GM12891 (cell line): ENCODE results near the gene APOC4.

ENCODE experiments used
- DNase-seq: peaks from one replicate; pipeline ENCODE4 v3.0.0; 2011; ENCODE audit warnings: low spot score; ENCODE audit not compliant: insufficient read length
- FAIRE-seq: peaks from 2 replicates; lab custom pipeline; 2011; peaks lifted over from hg19 to GRCh38; lab: Jason Lieb, UNC
- PAX5 ChIP-seq: IDR thresholded peaks from 2 replicates; pipeline ENCODE4 v1.6.1; 2011; ENCODE audit warnings: low read length, moderate library complexity, mild to moderate bottlenecking; ENCODE audit not compliant: insufficient read depth, severe bottlenecking
- POLR2A ChIP-seq: IDR thresholded peaks from 2 replicates; pipeline ENCODE4 v1.6.1; 2011; ENCODE audit warnings: low read depth, low read length, control low read depth
- POLR2AphosphoS5 ChIP-seq: IDR thresholded peaks from 2 replicates; pipeline ENCODE4 v1.6.1; 2011; ENCODE audit warnings: low read depth, low read length, control low read depth
- POU2F2 ChIP-seq: IDR thresholded peaks from 2 replicates; pipeline ENCODE4 v1.6.1; 2011; ENCODE audit warnings: low read depth, mild to moderate bottlenecking, control low read depth, low read length, moderate library complexity
- SPI1 ChIP-seq: IDR thresholded peaks from 2 replicates; pipeline ENCODE4 v1.6.1; 2011; ENCODE audit warnings: low read depth, low read length, control low read depth
- TAF1 ChIP-seq: IDR thresholded peaks from 2 replicates; pipeline ENCODE4 v1.6.1; 2011; ENCODE audit warnings: low read depth, low read length, control low read depth

APOC4 gene

GRCh38 chr19:44948763-44949374 lies 6.8 kb downstream of the APOC4 start:
- no peak for TF ChIP-seq POU2F2
- TF ChIP-seq POLR2A: no peak
- no peak for TF ChIP-seq SPI1
- no peak for TF ChIP-seq PAX5
- TF ChIP-seq TAF1: no peak
- no peak for TF ChIP-seq POLR2AphosphoS5
- FAIRE-seq (no peak), DNase-seq (no peak)

GRCh38 chr19:44949550-44949949 lies 7.5 kb downstream of the APOC4 start:
- no peak for TF ChIP-seq TAF1
- no peak for TF ChIP-seq SPI1
- TF ChIP-seq POLR2A: no peak
- no peak for TF ChIP-seq PAX5
- no peak for TF ChIP-seq POU2F2
- no peak for TF ChIP-seq POLR2AphosphoS5
- FAIRE-seq: no peak
- no peak for DNase-seq

GRCh38 chr19:44951179-44952159 lies 9.4 kb downstream of the APOC4 start:
- FAIRE-seq: no peak
- peak; percentile 59 for DNase-seq
- TF ChIP-seq POU2F2 (no peak), POLR2A (no peak), TAF1 (no peak), POLR2AphosphoS5 (no peak), PAX5 (no peak), SPI1 (no peak)

GRCh38 chr19:44954278-44954648 lies 12.2 kb downstream of the APOC4 start:
- TF ChIP-seq TAF1 (no peak), POU2F2 (no peak), PAX5 (no peak), POLR2A (no peak), POLR2AphosphoS5 (no peak), SPI1 (no peak)
- DNase-seq: no peak
- no peak for FAIRE-seq

- DNase-seq (peak; percentile 89), FAIRE-seq (peak; percentile 95)
- TF ChIP-seq TAF1 (peak; percentile 47; the same call in 1 of the 2 replicates), SPI1 (no peak), PAX5 (peak; percentile 96), POLR2A (peak; percentile 72), POU2F2 (no peak), POLR2AphosphoS5 (peak; percentile 83)
These were observed 12.8 kb downstream of the APOC4 start, which contains the start of gene CLPTM1 for GRCh38 chr19:44954649-44955504. Gene CLPTM1 (plus strand): TSS chr19:44955380. CDS start chr19:44955396, 16 bp downstream.

- DNase-seq (no peak), FAIRE-seq (no peak)
- TF ChIP-seq POLR2A: no peak
- TF ChIP-seq PAX5: no peak
- no peak for TF ChIP-seq SPI1
- TF ChIP-seq POU2F2: no peak
- TF ChIP-seq TAF1: no peak
- no peak; the same call in 1 of the 2 replicates for TF ChIP-seq POLR2AphosphoS5
These were observed 13.7 kb downstream of the APOC4 start for GRCh38 chr19:44955505-44956439.

- DNase-seq (no peak), FAIRE-seq (no peak)
- TF ChIP-seq SPI1 (no peak), POLR2A (no peak), POU2F2 (no peak), PAX5 (no peak)
These were observed 15.5 kb downstream of the APOC4 start for GRCh38 chr19:44957526-44957925.

- TF ChIP-seq POU2F2 (no peak), POLR2A (no peak)
- DNase-seq (no peak), FAIRE-seq (no peak)
These were observed 16.1 kb downstream of the APOC4 start for GRCh38 chr19:44958090-44958489.
